DMS53 (cell line): ENCODE measurements around the gene FGD4.

Experiments used
- DNase-seq: peaks from one replicate; lab custom pipeline; 2025; lab: John Stamatoyannopoulos, UW

FGD4 gene

GRCh38 chr12:32606443-32606842 lies 207.1 kb downstream of the FGD4 start:
- DNase-seq: no peak

GRCh38 chr12:32609966-32610365 lies 210.6 kb downstream of the FGD4 start:
- DNase-seq: no peak

DNA sequence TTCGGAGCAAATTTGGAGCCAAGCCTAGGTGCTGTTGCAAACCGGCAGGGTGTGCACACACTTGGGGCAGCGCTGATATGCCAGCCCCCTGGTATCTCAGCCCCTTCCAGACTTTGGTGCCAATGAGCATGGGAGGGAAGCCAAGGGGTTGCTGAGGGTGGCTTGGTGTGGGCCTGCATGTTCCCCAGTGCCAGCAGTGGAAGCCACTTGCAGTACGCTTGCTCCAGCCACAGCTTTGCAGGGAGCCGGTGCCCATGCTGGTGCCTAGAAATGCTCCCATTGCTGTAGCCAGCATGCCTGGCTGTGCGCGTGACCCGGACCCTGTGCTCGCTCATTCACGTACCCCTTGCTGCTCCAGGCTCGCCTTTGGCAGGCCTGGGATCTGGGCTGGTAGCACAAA lies 212.6 kb downstream of the FGD4 start:
- DNase-seq: no peak

GRCh38 chr12:32612658-32613614 lies 213.6 kb downstream of the FGD4 start:
- no peak for DNase-seq

- DNase-seq: no peak
Observed at GRCh38 chr12:32615441-32615840, 216.1 kb downstream of the FGD4 start.

GRCh38 chr12:32617534-32617933 lies 218.2 kb downstream of the FGD4 start:
- DNase-seq: no peak

DNA sequence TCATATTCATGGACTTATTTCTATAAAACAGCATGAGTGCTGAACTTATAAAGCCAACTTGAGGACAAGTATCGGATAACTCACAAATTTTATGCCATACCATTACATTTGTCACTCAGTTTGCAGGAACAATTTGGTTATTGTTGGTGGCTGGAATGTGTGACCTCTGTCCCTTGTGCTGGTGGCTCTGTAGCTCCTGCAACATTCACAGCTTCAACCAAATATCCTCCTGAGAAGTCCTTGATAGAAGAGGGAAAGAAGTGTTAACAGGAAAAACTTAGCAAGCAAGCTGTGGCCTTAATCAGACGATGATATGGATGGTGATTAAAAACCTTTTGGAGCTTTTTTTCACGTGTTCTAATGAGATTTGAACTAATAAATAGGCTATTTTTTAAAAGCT lies 218.8 kb downstream of the FGD4 start:
- DNase-seq: no peak

- no peak for DNase-seq
Observed at GRCh38 chr12:32627976-32628375, 228.6 kb downstream of the FGD4 start.

- no peak for DNase-seq
Observed at GRCh38 chr12:32641287-32641901, 242.0 kb downstream of the FGD4 start.

- DNase-seq: no peak
Observed at GRCh38 chr12:32644431-32644830, 245.1 kb downstream of the FGD4 start.

- no peak for DNase-seq
Observed at GRCh38 chr12:32647275-32647674, 247.9 kb downstream of the FGD4 start.

DNA sequence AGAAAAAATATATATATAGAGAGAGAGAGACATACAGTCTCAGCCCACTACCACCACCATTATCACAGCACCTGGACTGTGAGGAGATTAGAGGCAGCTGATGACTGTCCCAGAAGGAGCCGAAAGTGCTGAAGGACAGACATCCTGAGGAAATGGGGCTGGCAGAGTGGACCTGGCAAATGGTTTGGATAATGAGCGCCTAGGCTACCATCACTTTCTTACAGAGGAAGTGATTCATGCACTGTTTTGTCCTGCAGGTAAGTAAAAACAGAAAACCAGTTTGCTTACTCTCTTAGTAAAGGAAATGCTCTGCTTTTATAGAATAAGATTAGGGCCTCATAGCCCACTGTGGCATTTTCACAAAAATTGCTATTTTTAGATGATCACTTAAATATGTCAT lies 251.2 kb downstream of the FGD4 start:
- DNase-seq: peak; percentile 67

- no peak for DNase-seq
Observed at GRCh38 chr12:32651151-32651955, 252.0 kb downstream of the FGD4 start.

DNA sequence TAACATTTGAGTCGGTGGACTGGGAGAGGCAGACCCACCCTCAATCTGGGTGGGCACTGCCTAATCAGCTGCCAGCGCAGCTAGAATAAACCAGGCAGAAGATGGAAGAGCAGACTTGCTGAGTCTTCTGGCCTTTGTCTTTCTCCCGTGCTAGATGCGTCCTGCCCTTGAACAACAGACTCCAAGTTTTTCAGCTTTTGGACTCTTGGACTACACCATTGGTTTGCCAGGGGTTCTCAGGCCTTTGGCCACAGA lies 252.5 kb downstream of the FGD4 start:
- DNase-seq: no peak

DNA sequence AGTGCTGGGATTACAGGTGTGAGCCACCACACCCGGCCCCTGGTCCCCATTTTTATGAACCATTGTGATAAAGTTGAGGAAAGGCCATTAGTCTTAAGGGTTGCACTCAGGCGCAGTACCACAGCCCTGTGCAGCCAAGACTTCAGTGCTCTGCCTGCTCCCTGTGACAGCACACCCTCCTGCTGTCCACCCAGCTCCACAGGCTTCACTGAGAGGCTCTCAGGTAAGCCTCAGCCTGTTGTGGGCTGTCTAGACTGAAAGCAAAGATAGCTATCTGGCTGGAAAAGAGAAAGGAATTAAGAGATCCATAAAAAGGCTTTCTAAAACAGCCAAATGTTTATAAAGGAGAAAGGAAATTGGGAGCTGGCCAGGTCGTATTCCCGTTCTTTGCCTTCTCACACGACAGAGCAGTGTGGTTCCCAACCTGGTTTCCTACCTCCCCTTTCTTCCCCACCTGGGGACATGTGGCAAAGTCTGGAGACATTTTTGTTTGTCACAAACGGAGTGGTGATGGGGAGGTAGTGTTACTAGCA lies 260.6 kb downstream of the FGD4 start:
- peak; percentile 28 for DNase-seq

GRCh38 chr12:32661706-32662105 lies 262.3 kb downstream of the FGD4 start:
- peak; percentile 52 for DNase-seq

GRCh38 chr12:32662665-32663064 lies 263.3 kb downstream of the FGD4 start:
- DNase-seq: no peak

DNA sequence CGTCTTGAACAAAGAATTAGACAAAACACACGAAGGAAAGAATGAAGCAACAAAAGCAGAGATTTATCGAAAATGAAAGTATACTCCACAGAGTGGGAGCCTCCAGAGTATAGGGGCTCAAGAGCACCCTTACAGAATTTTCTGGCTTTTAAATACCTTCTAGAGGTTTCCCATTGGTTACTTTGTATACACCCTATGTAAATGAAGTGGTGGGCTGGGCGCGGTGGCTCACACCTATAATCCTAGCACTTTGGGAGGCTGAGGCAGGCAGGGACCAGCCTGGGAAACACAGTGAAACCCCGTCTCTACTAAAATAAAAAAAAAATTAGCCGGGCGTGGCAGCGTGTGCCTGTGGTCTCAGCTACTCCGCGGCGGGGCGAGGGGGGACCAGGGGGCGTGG lies 266.7 kb downstream of the FGD4 start:
- no peak for DNase-seq

DNA sequence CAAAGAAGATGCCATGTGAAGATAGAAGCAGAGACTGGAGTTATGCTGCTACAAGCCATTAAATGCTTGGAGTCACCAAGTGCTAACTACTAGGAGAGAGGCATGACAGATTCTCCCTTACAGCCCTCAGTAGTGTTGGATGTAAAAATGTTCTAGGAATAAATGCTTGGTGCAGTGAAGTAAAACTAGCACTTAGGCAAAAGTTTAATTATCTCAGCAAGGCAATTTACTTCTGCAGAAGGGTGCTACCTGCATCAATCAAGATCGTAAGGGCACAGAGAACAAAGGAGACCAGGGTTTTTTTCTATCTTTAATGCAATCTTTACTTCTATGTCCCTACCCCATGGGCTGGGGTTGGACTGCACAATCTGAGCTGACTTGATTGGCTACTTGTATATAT lies 270.2 kb downstream of the FGD4 start:
- DNase-seq: no peak

GRCh38 chr12:32671930-32672780 lies 272.8 kb downstream of the FGD4 start:
- DNase-seq: peak; percentile 92

DNA sequence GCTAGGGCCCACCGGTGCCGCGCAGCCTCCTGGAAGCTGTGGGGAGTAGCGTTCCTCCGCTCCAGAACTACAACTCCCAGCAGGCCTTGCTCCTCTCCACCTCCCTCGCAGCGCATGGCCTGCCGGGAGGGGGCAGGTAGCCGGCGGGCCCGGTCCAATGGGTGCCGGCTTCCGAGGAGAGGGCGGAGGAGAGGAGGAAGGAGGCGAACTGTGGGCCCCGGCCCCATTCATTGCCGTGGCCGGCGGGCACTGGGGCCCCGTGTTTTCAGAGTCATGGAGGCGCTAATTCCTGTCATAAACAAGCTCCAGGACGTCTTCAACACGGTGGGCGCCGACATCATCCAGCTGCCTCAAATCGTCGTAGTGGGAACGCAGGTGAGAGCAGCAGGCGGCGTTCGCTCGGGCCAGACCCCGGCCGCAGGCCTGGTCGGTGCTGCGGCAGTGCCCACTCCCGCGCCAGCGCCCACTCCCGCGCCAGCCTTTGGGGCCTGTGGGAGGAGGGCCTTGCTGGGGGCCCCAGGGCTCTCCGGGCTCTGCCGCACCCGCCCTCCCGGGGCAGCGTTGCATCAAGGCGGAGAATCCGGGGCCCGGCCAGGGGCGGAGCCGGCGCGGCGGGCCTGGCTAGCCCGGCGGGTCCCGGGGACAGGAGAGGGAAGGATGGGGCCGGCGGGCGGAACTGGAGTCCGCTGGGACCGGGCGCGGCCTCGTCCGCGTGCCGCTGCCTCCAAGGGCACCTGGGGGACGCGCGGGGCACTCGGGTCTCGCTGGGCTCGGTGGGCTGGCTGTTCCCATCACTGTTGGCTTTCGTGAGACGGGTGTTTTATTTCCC lies 279.9 kb downstream of the FGD4 start, which contains the start of gene DNM1L:
TSS of gene DNM1L (plus strand) at position 211 of the 829 bp plus-strand sequence. CDS start at position 274, 63 bp downstream.
- peak; percentile 100 for DNase-seq
